Measurements from ENCODE around the gene TENT4A. TPM values are rescaled to one million over a fixed set of nuclear protein-coding genes. Genes with fewer than 3 reads are reported as not detected.

TENT4A gene
- total RNA-seq, 1 donor from 2014 or later, result 21.6 TPM

DNA sequence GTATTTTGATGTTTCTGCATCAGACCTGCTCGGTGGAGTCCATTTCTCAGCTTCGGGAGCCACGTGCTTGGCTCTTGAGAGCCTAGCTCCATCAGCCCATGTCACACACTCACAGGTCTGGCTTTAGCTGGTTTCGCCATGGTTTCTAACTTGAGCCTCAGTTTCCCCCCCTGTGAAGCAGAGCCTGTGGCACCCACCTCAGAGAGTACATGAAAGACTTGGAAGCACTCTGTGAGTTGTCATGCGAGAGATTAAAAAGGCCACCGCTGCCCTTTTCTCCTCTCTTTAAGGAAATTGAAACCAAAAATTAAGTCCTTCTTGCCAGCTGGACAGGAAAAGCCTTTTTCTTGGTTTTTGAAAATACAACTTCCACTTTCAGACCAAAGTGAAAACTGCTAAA, 8.8 kb downstream of the TENT4A start:
- DNase-seq (ENCODE audit: extremely low spot score, unreplicated experiment), result peak; percentile 10
- Mint-ChIP-seq H3K4me3 (ENCODE audit: unreplicated experiment) (peak overlapping the region; percentile 55), H3K27me3 (ENCODE audit: unreplicated experiment) (no peaks in the 10 kb centered on the region), H3K36me3 (ENCODE audit: unreplicated experiment) (no peaks in the 10 kb centered on the region), H3K4me1 (ENCODE audit: unreplicated experiment) (peaks cover 74% of the 10 kb centered on the region), H3K27ac (ENCODE audit: unreplicated experiment) (peak overlapping the region; percentile 84), H3K9me3 (ENCODE audit: unreplicated experiment) (no peaks in the 10 kb centered on the region)
- TF ChIP-seq, protein P1, sequence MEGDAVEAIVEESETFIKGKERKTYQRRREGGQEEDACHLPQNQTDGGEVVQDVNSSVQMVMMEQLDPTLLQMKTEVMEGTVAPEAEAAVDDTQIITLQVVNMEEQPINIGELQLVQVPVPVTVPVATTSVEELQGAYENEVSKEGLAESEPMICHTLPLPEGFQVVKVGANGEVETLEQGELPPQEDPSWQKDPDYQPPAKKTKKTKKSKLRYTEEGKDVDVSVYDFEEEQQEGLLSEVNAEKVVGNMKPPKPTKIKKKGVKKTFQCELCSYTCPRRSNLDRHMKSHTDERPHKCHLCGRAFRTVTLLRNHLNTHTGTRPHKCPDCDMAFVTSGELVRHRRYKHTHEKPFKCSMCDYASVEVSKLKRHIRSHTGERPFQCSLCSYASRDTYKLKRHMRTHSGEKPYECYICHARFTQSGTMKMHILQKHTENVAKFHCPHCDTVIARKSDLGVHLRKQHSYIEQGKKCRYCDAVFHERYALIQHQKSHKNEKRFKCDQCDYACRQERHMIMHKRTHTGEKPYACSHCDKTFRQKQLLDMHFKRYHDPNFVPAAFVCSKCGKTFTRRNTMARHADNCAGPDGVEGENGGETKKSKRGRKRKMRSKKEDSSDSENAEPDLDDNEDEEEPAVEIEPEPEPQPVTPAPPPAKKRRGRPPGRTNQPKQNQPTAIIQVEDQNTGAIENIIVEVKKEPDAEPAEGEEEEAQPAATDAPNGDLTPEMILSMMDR (IDR thresholded peaks at IDR 0.05), result no peak

DNA sequence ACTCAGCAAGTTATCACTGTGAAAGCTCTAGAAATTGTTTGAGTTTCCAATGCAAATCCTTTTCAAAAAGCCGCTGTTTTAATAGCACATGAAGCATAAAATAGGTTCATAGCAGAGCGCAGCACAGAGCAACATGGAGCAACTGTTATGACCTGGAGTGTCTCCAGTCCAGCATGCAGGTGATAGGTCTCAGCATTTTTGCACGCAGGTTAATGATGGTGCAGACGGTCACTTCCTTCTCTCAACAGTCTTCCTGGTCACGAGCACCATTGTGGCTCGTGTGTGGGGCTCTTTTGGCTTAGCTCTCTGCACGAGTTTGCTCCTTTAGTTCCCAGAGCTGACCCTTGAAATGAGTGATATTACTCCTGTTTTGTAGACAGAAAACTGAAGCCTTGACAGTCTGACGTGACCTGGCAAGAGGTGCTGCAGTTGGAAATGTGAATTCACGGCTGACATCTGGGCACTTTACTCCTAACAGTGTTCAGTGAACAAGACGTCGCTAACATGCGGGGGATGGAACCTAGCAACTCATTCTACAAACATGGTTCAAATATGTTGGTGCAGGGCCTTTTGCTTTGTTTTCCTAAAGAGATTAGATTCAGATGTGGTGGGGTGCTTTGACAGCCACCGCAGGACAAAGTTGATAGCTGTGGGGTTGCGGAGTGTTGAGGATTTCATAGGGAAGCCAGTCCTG, 10.0 kb downstream of the TENT4A start:
- Mint-ChIP-seq H3K27me3 (ENCODE audit: unreplicated experiment) (no peaks in the 10 kb centered on the region), H3K9me3 (ENCODE audit: unreplicated experiment) (no peaks in the 10 kb centered on the region), H3K4me3 (ENCODE audit: unreplicated experiment) (no peak overlapping the region), H3K36me3 (ENCODE audit: unreplicated experiment) (no peaks in the 10 kb centered on the region), H3K27ac (ENCODE audit: unreplicated experiment) (peak overlapping the region; percentile 40), H3K4me1 (ENCODE audit: unreplicated experiment) (peaks cover 72% of the 10 kb centered on the region)
- TF ChIP-seq, protein P1 (IDR thresholded peaks at IDR 0.05), result no peak
- DNase-seq (ENCODE audit: extremely low spot score, unreplicated experiment), result no peak

DNA sequence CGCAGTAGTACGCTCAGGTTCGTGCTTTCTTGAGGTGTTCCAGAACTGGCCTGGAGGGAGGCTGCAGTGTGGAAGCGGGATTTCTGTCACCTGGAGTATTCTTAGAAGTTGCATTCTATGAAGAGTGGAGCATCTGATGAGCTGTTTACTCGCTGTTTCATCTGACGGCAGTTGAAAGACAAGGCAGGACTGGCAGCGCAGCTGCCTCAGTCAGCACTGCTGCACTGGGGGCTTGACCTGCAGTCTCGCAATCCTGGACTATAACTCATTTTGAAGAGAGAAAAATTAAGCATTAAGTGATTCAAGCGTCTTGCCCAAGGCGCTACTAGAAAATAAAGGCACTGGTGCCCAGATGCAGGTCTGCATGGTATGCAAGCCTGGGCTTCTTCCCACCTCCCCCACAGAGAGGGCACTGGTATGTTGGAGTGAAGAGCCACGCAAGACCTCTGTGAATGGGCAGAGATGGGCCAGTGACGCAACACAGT, 10.6 kb downstream of the TENT4A start:
- no peak for DNase-seq (ENCODE audit: extremely low spot score, unreplicated experiment)
- TF ChIP-seq, protein P1 (IDR thresholded peaks at IDR 0.05), result no peak
- no peaks in the 10 kb centered on the region for H3K9me3 Mint-ChIP-seq (ENCODE audit: unreplicated experiment)
- peaks cover 71% of the 10 kb centered on the region for H3K4me1 Mint-ChIP-seq (ENCODE audit: unreplicated experiment)
- H3K36me3 Mint-ChIP-seq (ENCODE audit: unreplicated experiment), result no peaks in the 10 kb centered on the region
- H3K27ac Mint-ChIP-seq (ENCODE audit: unreplicated experiment), result peak overlapping the region; percentile 40
- H3K27me3 Mint-ChIP-seq (ENCODE audit: unreplicated experiment), result no peaks in the 10 kb centered on the region
- no peak overlapping the region for H3K4me3 Mint-ChIP-seq (ENCODE audit: unreplicated experiment)

DNA sequence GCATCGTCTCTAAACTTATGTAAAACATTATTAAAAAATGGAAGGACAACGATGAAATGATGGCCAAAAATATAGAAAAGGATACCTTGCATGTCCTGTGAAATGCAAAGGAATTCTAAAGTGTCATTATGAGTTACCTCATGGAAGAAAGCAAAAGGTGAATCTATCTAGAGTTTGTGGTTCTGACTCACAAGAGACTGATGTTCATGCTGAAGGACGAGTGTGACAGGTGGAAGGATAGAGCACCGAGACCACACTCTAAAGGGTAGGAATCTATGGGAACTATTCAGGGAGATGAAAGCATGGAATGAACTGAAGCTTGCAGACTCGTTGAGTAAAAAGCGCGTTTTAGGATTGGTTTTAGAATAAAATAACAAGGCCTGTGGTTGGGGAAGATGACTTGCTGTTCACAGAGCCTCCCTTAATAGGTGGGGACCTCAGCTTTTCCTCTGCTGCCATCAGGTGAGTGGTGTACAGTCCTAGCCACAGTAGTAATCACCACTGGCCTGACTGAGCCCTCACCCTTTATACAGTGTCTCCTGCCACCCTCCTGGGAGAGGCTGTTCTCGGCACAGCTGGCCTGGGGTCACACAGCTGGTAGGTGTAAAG, 11.2 kb downstream of the TENT4A start:
- Mint-ChIP-seq H3K27me3 (ENCODE audit: unreplicated experiment) (no peaks in the 10 kb centered on the region), H3K27ac (ENCODE audit: unreplicated experiment) (no peak overlapping the region), H3K9me3 (ENCODE audit: unreplicated experiment) (no peaks in the 10 kb centered on the region), H3K4me3 (ENCODE audit: unreplicated experiment) (no peak overlapping the region), H3K4me1 (ENCODE audit: unreplicated experiment) (peaks cover 74% of the 10 kb centered on the region), H3K36me3 (ENCODE audit: unreplicated experiment) (no peaks in the 10 kb centered on the region)
- DNase-seq (ENCODE audit: extremely low spot score, unreplicated experiment), result no peak
- TF ChIP-seq, protein P1 (IDR thresholded peaks at IDR 0.05), result no peak

DNA sequence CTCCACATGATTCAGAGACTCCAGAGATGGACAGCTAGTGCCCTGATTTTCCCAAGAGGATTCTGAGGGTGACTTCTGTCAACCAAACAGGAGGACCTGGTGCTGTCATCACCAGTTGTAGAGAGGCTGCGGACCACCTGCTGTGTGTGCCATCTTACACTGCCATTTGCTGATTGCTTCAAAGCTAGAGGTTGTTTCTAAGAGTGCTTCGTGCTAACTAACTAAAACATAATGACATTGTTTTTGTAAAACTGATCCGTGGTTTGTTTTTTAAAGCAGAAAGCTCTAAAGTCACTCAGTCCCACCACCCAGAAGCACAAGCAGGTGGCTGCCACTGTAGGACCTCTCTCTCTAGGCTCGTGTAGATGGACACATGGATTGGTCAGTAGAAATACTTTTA, 12.2 kb downstream of the TENT4A start:
- H3K9me3 Mint-ChIP-seq (ENCODE audit: unreplicated experiment), result no peaks in the 10 kb centered on the region
- no peak overlapping the region for H3K4me3 Mint-ChIP-seq (ENCODE audit: unreplicated experiment)
- H3K4me1 Mint-ChIP-seq (ENCODE audit: unreplicated experiment), result peaks cover 70% of the 10 kb centered on the region
- TF ChIP-seq, protein P1 (IDR thresholded peaks at IDR 0.05), result no peak
- H3K36me3 Mint-ChIP-seq (ENCODE audit: unreplicated experiment), result no peaks in the 10 kb centered on the region
- DNase-seq (ENCODE audit: extremely low spot score, unreplicated experiment), result no peak
- no peaks in the 10 kb centered on the region for H3K27me3 Mint-ChIP-seq (ENCODE audit: unreplicated experiment)
- no peak overlapping the region for H3K27ac Mint-ChIP-seq (ENCODE audit: unreplicated experiment)

Measured in osteocyte (in vitro differentiated cells).